Measurements from ENCODE around the gene AFAP1L1. TPM values are rescaled to one million over a fixed set of nuclear protein-coding genes. Genes with fewer than 3 reads are reported as not detected.

AFAP1L1 gene
- total and polyA plus RNA-seq, 10 of the 15 experiments (the other 5 are each of a cell fraction or from before 2014, with no cell fraction given) = 0.11 TPM; not detected in 9

DNA sequence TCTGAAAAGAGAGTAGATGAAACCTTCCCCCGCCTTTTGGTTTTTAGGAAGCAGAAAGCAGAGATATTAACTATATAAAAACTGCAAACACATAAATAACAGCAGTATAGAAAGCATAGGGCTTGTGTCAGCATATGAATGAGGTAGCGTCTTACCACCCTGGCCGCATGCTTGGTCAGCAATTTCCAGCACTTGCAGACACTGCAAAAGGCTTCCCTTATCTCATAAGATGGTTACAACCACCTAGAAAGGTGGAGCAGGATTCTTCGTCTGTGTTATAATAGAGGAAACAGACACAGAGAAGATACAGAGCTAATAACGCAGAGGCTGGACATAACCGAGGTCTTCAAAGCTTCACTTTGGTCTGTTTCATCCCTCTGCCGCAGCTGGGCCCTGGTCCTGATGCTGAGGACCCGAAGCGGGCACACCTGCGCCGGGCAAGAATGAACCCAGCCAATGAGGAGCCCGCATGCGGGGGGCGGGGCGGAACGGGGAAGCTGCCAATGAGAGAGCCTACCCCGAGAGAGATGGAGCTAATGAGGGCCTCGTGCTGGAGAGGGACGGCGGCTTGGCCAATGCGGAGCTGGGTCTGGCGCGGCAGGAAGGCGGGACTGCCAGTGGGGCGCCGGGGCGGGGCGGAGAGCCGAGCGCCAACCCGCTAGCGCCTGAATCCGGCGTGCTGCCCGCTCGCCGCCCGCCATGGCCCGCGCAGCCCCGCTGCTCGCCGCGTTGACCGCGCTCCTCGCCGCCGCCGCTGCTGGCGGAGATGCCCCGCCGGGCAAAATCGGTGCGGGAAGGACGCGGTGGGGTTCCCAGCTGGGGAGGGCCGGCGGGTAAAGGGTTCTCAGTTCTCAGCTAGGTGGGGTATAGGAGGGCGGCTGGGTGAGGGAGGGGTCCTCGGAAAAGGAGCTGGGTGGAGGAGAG is 86.0 kb downstream of the AFAP1L1 start, which contains the start of gene PCYOX1L (continued):
- TF ChIP-seq, protein P1, sequence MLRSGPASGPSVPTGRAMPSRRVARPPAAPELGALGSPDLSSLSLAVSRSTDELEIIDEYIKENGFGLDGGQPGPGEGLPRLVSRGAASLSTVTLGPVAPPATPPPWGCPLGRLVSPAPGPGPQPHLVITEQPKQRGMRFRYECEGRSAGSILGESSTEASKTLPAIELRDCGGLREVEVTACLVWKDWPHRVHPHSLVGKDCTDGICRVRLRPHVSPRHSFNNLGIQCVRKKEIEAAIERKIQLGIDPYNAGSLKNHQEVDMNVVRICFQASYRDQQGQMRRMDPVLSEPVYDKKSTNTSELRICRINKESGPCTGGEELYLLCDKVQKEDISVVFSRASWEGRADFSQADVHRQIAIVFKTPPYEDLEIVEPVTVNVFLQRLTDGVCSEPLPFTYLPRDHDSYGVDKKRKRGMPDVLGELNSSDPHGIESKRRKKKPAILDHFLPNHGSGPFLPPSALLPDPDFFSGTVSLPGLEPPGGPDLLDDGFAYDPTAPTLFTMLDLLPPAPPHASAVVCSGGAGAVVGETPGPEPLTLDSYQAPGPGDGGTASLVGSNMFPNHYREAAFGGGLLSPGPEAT (IDR thresholded peaks at IDR 0.05; ENCODE audit: low read depth) = peak; percentile 77
- TF ChIP-seq RFX5 (IDR thresholded peaks at IDR 0.05; ENCODE audit: low read depth, low read length) = 0 out of 2 replicates have a peak, but pooled peaks have one; percentile 42
- no peak for TF ChIP-seq RELA (IDR thresholded peaks at IDR 0.05; ENCODE audit: borderline replicate concordance, partially characterized antibody)
- TF ChIP-seq, protein P2, sequence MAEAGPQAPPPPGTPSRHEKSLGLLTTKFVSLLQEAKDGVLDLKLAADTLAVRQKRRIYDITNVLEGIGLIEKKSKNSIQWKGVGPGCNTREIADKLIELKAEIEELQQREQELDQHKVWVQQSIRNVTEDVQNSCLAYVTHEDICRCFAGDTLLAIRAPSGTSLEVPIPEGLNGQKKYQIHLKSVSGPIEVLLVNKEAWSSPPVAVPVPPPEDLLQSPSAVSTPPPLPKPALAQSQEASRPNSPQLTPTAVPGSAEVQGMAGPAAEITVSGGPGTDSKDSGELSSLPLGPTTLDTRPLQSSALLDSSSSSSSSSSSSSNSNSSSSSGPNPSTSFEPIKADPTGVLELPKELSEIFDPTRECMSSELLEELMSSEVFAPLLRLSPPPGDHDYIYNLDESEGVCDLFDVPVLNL (IDR thresholded peaks at IDR 0.05; ENCODE audit: low read depth, low read length) = no peak; the same call in 1 of the 2 replicates
- peak; percentile 66 for TF ChIP-seq BACH1 (IDR thresholded peaks at IDR 0.05; ENCODE audit: borderline replicate concordance)
- TF ChIP-seq SPI1 (IDR thresholded peaks at IDR 0.05; ENCODE audit: borderline replicate concordance, insufficient read depth, low read depth, low read length) = no peak
- 0 out of 2 replicates have a peak, but pooled peaks have one; percentile 52 for TF ChIP-seq ZNF207 (IDR thresholded peaks at IDR 0.05; ENCODE audit: borderline replicate concordance)
- no peak for TF ChIP-seq SUPT20H (IDR thresholded peaks at IDR 0.05; ENCODE audit: borderline replicate concordance, control insufficient read depth, low read depth, low read length)
- TF ChIP-seq, protein P3, sequence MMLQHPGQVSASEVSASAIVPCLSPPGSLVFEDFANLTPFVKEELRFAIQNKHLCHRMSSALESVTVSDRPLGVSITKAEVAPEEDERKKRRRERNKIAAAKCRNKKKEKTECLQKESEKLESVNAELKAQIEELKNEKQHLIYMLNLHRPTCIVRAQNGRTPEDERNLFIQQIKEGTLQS (IDR thresholded peaks at IDR 0.05; ENCODE audit: borderline replicate concordance, extremely low read depth, low read depth, low read length) = no peak
- no peak for TF ChIP-seq ZBED1 (IDR thresholded peaks at IDR 0.05; ENCODE audit: borderline replicate concordance)
- peak; percentile 69; the same call in 1 of the 2 replicates for TF ChIP-seq POLR2AphosphoS5 (IDR thresholded peaks at IDR 0.05; ENCODE audit: low read length)
- no peak for TF ChIP-seq NBN (IDR thresholded peaks at IDR 0.05)
- TF ChIP-seq WRNIP1 (IDR thresholded peaks at IDR 0.05; ENCODE audit: borderline replicate concordance, low read depth, low read length) = no peak
- TF ChIP-seq, protein P4, sequence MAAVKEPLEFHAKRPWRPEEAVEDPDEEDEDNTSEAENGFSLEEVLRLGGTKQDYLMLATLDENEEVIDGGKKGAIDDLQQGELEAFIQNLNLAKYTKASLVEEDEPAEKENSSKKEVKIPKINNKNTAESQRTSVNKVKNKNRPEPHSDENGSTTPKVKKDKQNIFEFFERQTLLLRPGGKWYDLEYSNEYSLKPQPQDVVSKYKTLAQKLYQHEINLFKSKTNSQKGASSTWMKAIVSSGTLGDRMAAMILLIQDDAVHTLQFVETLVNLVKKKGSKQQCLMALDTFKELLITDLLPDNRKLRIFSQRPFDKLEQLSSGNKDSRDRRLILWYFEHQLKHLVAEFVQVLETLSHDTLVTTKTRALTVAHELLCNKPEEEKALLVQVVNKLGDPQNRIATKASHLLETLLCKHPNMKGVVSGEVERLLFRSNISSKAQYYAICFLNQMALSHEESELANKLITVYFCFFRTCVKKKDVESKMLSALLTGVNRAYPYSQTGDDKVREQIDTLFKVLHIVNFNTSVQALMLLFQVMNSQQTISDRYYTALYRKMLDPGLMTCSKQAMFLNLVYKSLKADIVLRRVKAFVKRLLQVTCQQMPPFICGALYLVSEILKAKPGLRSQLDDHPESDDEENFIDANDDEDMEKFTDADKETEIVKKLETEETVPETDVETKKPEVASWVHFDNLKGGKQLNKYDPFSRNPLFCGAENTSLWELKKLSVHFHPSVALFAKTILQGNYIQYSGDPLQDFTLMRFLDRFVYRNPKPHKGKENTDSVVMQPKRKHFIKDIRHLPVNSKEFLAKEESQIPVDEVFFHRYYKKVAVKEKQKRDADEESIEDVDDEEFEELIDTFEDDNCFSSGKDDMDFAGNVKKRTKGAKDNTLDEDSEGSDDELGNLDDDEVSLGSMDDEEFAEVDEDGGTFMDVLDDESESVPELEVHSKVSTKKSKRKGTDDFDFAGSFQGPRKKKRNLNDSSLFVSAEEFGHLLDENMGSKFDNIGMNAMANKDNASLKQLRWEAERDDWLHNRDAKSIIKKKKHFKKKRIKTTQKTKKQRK (IDR thresholded peaks at IDR 0.05; ENCODE audit: low read depth, low read length) = peak; percentile 87
- TF ChIP-seq, protein P5, sequence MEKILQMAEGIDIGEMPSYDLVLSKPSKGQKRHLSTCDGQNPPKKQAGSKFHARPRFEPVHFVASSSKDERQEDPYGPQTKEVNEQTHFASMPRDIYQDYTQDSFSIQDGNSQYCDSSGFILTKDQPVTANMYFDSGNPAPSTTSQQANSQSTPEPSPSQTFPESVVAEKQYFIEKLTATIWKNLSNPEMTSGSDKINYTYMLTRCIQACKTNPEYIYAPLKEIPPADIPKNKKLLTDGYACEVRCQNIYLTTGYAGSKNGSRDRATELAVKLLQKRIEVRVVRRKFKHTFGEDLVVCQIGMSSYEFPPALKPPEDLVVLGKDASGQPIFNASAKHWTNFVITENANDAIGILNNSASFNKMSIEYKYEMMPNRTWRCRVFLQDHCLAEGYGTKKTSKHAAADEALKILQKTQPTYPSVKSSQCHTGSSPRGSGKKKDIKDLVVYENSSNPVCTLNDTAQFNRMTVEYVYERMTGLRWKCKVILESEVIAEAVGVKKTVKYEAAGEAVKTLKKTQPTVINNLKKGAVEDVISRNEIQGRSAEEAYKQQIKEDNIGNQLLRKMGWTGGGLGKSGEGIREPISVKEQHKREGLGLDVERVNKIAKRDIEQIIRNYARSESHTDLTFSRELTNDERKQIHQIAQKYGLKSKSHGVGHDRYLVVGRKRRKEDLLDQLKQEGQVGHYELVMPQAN (conservative IDR thresholded peaks at IDR 0.05) = peak; percentile 74

Measured in GM12878 (cell line).